Naive thymus-derived CD4-positive, alpha-beta T cell (primary cell): Measurements from ENCODE around the gene SLC22A14. TPM values are rescaled to one million over a fixed set of nuclear protein-coding genes. Genes with fewer than 3 reads are reported as not detected.

Experiments used
- ATAC-seq: fragments of 150-1000 bp; cut with Tn5 transposase; 2 replicates; pipeline ENCODE4 v1.10.0; 2021; ENCODE audit warnings: mild to moderate bottlenecking, moderate library complexity
- CTCF ChIA-PET: fragments of 350-600 bp; sonication (Branson Sonifier 250); formaldehyde crosslinking; loops from one replicate; lab custom pipeline; 2021; ENCODE audit warnings: antibody characterized with exemption; lab: Charles Lee
- POLR2A ChIA-PET: fragments of 350-600 bp; sonication (Branson Sonifier 250); formaldehyde crosslinking; loops from one replicate; lab custom pipeline; 2021; ENCODE audit warnings: antibody characterized with exemption, inconsistent platforms; lab: Charles Lee
- DNase-seq, 9 donors: peaks; one replicate each; pipeline versions ENCODE4 v3.0.0 to v3.0.0-alpha.2; 2020 to 2022; ENCODE audit warnings: mixed read lengths in 1 of 9
- H3K27ac ChIP-seq: one replicate; pipeline ENCODE4 v1.7.0; 2013; ENCODE audit warnings: mild to moderate bottlenecking, low read depth, low read length, moderate library complexity
- H3K27me3 ChIP-seq, 2 donors: one replicate each; pipeline ENCODE4 v1.7.0; 2013; ENCODE audit warnings: low read length in 2 of 2, mild to moderate bottlenecking in 2 of 2, moderate library complexity in 2 of 2; ENCODE audit not compliant: control insufficient read depth in 2 of 2, insufficient read depth in 2 of 2
- H3K36me3 ChIP-seq, 3 experiments: 1 replicate in 2 of 3; 2 replicates in 1 of 3; pipeline ENCODE4 v1.7.0; 2013; ENCODE audit warnings: low read length in 3 of 3, mild to moderate bottlenecking in 3 of 3, moderate library complexity in 1 of 3; ENCODE audit not compliant: insufficient read depth in 3 of 3, control insufficient read depth in 2 of 3
- H3K4me1 ChIP-seq, 2 donors: one replicate each; pipeline ENCODE4 v1.7.0; 2013; ENCODE audit warnings: low read length in 2 of 2, mild to moderate bottlenecking in 2 of 2, moderate library complexity in 1 of 2; ENCODE audit not compliant: control insufficient read depth in 2 of 2, insufficient read depth in 2 of 2
- H3K4me3 ChIP-seq: 2 replicates; pipeline ENCODE4 v1.7.0; 2013; ENCODE audit warnings: mild to moderate bottlenecking, low read length
- H3K9me3 ChIP-seq, 3 experiments: 1 replicate in 2 of 3; 2 replicates in 1 of 3; pipeline ENCODE4 v1.7.0; 2013; ENCODE audit warnings: low read length in 3 of 3; ENCODE audit not compliant: control insufficient read depth in 2 of 3
- H3K27ac Mint-ChIP-seq, 9 donors: one replicate each; pipeline ENCODE4 v1.8.0; 2020 to 2022; ENCODE audit warnings: mixed read lengths in 9 of 9, mild to moderate bottlenecking in 8 of 9, moderate library complexity in 5 of 9, inconsistent platforms in 2 of 9
- H3K27me3 Mint-ChIP-seq, 5 donors: one replicate each; pipeline ENCODE4 v1.8.0; 2021 to 2022; ENCODE audit warnings: mixed read lengths in 5 of 5, mild to moderate bottlenecking in 1 of 5
- H3K36me3 Mint-ChIP-seq, 5 donors: one replicate each; pipeline ENCODE4 v1.8.0; 2020 to 2022; ENCODE audit warnings: mixed read lengths in 5 of 5, mild to moderate bottlenecking in 3 of 5, inconsistent platforms in 1 of 5
- H3K4me1 Mint-ChIP-seq, 7 donors: one replicate each; pipeline ENCODE4 v1.8.0; 2020 to 2022; ENCODE audit warnings: mixed read lengths in 7 of 7, mild to moderate bottlenecking in 3 of 7, inconsistent platforms in 1 of 7
- H3K4me3 Mint-ChIP-seq, 10 donors: one replicate each; pipeline ENCODE4 v1.8.0; 2020 to 2022; ENCODE audit warnings: mild to moderate bottlenecking in 10 of 10, mixed read lengths in 10 of 10, moderate library complexity in 6 of 10, inconsistent platforms in 2 of 10
- H3K9me3 Mint-ChIP-seq, 11 donors: one replicate each; pipeline ENCODE4 v1.8.0; 2020 to 2022; ENCODE audit warnings: mixed read lengths in 11 of 11, mild to moderate bottlenecking in 4 of 11, inconsistent platforms in 1 of 11, moderate library complexity in 1 of 11
- intact Hi-C, 2 donors: fragments of 100-400 bp; cut with micrococcal nuclease; formaldehyde crosslinking; loops; one replicate each; pipeline ENCODE4 v1.15.1; 2023
- polyA plus RNA-seq, 2 donors: library from polyadenylated mRNA; unstranded; fragments of 300-500 nt; fragmentation: Illumina TruSeq; gene quantifications; one replicate each; pipeline ENCODE4 v1.2.3, GENCODE V29; 2021
- total RNA-seq, 6 experiments: library from RNA in 5 of 6; stranded (reverse) in 5 of 6; gene quantifications; 1 replicate in 5 of 6; 2 replicates in 1 of 6; pipeline ENCODE4 v1.2.3 and lab custom pipeline; 2021 to 2026

SLC22A14 gene
- total and polyA plus RNA-seq, 7 experiments from 2014 or later: 0.15 TPM; not detected in 6

DNA sequence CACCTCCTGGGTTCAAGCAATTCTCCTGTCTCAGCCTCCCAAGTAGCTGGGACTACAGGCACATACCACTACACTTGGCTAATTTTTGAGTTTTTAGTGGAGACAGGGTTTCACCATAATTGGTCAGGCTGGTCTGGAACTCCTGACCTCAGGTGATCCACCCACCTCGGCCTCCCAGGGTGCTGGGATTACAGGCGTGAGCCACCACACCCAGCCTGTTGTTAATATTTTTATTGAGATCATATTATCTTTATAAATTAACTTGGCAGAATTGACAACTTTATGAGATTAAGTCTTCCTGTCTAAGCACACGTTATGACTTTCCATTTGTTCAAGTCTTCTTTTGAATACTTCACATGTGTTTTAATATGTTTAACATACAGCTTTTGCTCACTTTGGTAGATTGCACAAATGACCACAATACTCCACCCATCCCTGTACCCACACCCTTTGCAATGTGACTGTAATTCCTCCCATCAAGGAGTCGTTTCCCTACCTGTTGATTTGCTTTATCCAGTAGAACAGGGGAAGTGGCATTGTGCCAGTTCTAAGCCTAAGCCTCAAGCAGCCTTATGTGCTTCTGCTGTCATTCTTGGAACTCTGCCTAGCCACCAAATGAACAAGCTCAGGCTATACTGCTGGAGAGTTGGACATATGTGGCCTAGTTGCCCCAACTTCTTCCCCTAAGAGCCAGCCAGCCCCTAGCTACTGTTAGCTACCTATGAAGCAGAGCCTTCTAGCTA lies 72.7 kb downstream of the SLC22A14 start:
- Mint-ChIP-seq H3K27me3 (no peaks in the 10 kb centered on the region), H3K4me1 (peaks cover 0 to 5% (median 0%) of the 10 kb centered on the region in 7 donors), H3K9me3 (peaks cover 0 to 4% (median 0%) of the 10 kb centered on the region in 11 donors), H3K27ac (no peak overlapping the region), H3K36me3 (peaks cover 0 to 13% (median 0%) of the 10 kb centered on the region in 5 donors), H3K4me3 (no peak overlapping the region)
- Histone ChIP-seq H3K36me3 (no peaks in the 10 kb centered on the region), H3K4me1 (no peaks in the 10 kb centered on the region), H3K27me3 (no peaks in the 10 kb centered on the region), H3K27ac (no peak overlapping the region), H3K9me3 (no peaks in the 10 kb centered on the region), H3K4me3 (no peak overlapping the region)
- intact Hi-C loops: no loop called here
- DNase-seq: no peak
- POLR2A ChIA-PET: no interaction called here
- no peak for ATAC-seq
- CTCF ChIA-PET: no interaction called here

DNA sequence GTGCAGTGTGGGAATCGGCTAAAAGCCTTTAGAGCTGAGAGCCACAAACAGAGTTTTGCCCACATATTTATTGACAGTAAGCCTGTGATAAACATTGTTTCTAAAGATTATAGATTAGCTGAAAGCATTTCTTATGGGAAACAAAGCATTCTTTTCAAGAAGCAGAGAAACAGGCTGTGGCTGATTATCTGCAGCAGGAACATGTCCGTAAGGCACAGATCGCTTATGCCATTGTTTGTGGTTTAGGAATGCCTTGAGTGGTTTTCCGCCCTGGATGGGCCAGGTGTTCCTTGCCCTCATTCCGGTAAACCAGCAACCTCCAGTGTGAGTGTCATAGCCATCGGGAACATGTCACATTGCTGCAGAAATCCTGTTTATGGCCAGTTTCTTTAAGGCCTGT lies 76.9 kb downstream of the SLC22A14 start:
- POLR2A ChIA-PET: no interaction called here

GRCh38 chr3:38360345-38360744 lies 78.3 kb downstream of the SLC22A14 start:
- Histone ChIP-seq H3K27me3 (no peaks in the 10 kb centered on the region), H3K4me1 (no peaks in the 10 kb centered on the region), H3K27ac (no peak overlapping the region), H3K36me3 (no peaks in the 10 kb centered on the region), H3K4me3 (no peak overlapping the region), H3K9me3 (no peaks in the 10 kb centered on the region)
- peaks cover 0 to 10% (median 7%) of the 10 kb centered on the region in 5 donors for H3K36me3 Mint-ChIP-seq
- CTCF ChIA-PET: no interaction called here
- H3K4me1 Mint-ChIP-seq: peaks cover 9 to 12% (median 10%) of the 10 kb centered on the region in 7 donors
- peaks cover 0 to 4% (median 0%) of the 10 kb centered on the region in 11 donors for H3K9me3 Mint-ChIP-seq
- H3K27me3 Mint-ChIP-seq: no peaks in the 10 kb centered on the region
- intact Hi-C loops: no loop called here
- ATAC-seq (no peak), DNase-seq (no peak)
- POLR2A ChIA-PET: interaction anchor here (1.1 kb wide), 1 partner anchor 129 kb away, joined by 3 read pairs; no protein-coding TSS in a partner anchor
- no peak overlapping the region for H3K27ac Mint-ChIP-seq
- no peak overlapping the region for H3K4me3 Mint-ChIP-seq

More for the DNA sequence above, 76.9 kb downstream of the SLC22A14 start:
- H3K27ac ChIP-seq: no peak overlapping the region
- Mint-ChIP-seq H3K27ac (no peak overlapping the region), H3K9me3 (peaks cover 0 to 4% (median 0%) of the 10 kb centered on the region in 11 donors), H3K27me3 (no peaks in the 10 kb centered on the region), H3K4me3 (no peak overlapping the region), H3K4me1 (peaks cover 0 to 7% (median 2%) of the 10 kb centered on the region in 7 donors), H3K36me3 (peaks cover 0 to 5% (median 4%) of the 10 kb centered on the region in 5 donors)
- no peaks in the 10 kb centered on the region for H3K9me3 ChIP-seq
- H3K36me3 ChIP-seq: no peaks in the 10 kb centered on the region
- CTCF ChIA-PET: interaction anchor here (0.7 kb wide), 1 partner anchor 13 kb away, joined by 3 read pairs; the partner anchor contains the start of gene XYLB
- DNase-seq (no peak), ATAC-seq (no peak)
- H3K4me1 ChIP-seq: no peaks in the 10 kb centered on the region
- intact Hi-C loops: no loop called here
- no peaks in the 10 kb centered on the region for H3K27me3 ChIP-seq
- H3K4me3 ChIP-seq: no peak overlapping the region

DNA sequence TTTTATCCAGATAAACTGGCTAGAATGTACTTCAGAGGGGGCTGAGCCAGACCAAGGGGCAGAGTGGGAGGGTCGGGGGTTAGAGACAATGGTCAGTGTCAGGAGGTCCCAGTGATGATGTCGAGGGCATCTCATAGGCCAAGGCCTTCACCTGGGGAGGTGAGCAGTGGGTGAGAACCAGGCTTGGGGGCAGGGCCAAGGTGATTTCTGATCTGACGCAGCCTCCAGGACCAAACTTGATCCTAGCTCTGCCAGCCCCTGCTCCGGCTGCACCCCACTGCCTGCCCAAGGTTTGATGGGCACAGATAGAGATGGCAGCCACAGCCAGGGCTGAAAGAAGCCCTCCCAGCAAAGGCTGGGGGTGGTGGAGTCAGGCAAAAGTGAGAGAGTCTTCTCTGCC lies 79.4 kb downstream of the SLC22A14 start:
- H3K4me1 Mint-ChIP-seq: peaks cover 9 to 12% (median 10%) of the 10 kb centered on the region in 7 donors
- Histone ChIP-seq H3K4me1 (no peaks in the 10 kb centered on the region), H3K27ac (no peak overlapping the region), H3K27me3 (no peaks in the 10 kb centered on the region), H3K4me3 (no peak overlapping the region), H3K9me3 (no peaks in the 10 kb centered on the region), H3K36me3 (no peaks in the 10 kb centered on the region)
- POLR2A ChIA-PET: no interaction called here
- ATAC-seq: no peak
- DNase-seq: no peak
- peaks cover 0 to 10% (median 7%) of the 10 kb centered on the region in 5 donors for H3K36me3 Mint-ChIP-seq
- intact Hi-C loops: no loop called here
- no peak overlapping the region for H3K4me3 Mint-ChIP-seq
- CTCF ChIA-PET: no interaction called here
- H3K27me3 Mint-ChIP-seq: no peaks in the 10 kb centered on the region
- H3K9me3 Mint-ChIP-seq: peaks cover 0 to 4% (median 0%) of the 10 kb centered on the region in 11 donors
- H3K27ac Mint-ChIP-seq: no peak overlapping the region

DNA sequence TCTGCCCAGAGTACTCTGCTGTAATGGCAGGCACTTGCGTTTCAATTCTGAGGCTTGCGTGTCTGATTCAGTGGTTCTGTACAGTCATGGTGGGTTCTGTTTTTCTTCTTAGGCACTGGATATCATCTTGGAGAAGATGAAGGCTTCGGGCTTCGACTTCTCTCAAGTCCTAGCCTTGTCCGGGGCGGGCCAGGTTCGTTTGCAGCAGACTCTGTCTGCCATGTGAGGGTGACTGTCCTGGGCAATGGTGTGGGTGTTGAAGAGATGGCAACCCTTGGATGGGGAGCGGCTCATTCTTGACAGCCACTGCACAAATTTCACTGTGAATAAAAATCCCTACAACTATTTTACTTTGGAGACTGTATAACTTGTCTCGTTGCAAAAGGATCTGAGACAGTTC lies 80.7 kb downstream of the SLC22A14 start:
- no peaks in the 10 kb centered on the region for H3K27me3 ChIP-seq
- H3K4me1 Mint-ChIP-seq: peaks cover 9 to 12% (median 10%) of the 10 kb centered on the region in 7 donors
- no peak overlapping the region for H3K27ac Mint-ChIP-seq
- H3K4me3 Mint-ChIP-seq: no peak overlapping the region
- H3K36me3 Mint-ChIP-seq: peaks cover 0 to 10% (median 9%) of the 10 kb centered on the region in 5 donors
- H3K27me3 Mint-ChIP-seq: no peaks in the 10 kb centered on the region
- H3K4me3 ChIP-seq: no peak overlapping the region
- POLR2A ChIA-PET: no interaction called here
- no peak overlapping the region for H3K27ac ChIP-seq
- DNase-seq (no peak), ATAC-seq (no peak)
- no peaks in the 10 kb centered on the region for H3K9me3 ChIP-seq
- no peaks in the 10 kb centered on the region for H3K36me3 ChIP-seq
- H3K9me3 Mint-ChIP-seq: peaks cover 0 to 4% (median 0%) of the 10 kb centered on the region in 11 donors
- no peaks in the 10 kb centered on the region for H3K4me1 ChIP-seq
- intact Hi-C loops: no loop called here
- CTCF ChIA-PET: no interaction called here

GRCh38 chr3:38364721-38365400 lies 82.8 kb downstream of the SLC22A14 start:
- Mint-ChIP-seq H3K27ac (peak overlapping the region in 1 of 9 donors; percentile 19), H3K4me1 (peaks cover 9 to 19% (median 12%) of the 10 kb centered on the region in 7 donors), H3K36me3 (peaks cover 0 to 21% (median 10%) of the 10 kb centered on the region in 5 donors), H3K27me3 (no peaks in the 10 kb centered on the region), H3K4me3 (no peak overlapping the region), H3K9me3 (peaks cover 0 to 6% (median 0%) of the 10 kb centered on the region in 11 donors)
- ChIA-PET CTCF (no interaction called here), POLR2A (no interaction called here)
- Histone ChIP-seq H3K27me3 (no peaks in the 10 kb centered on the region), H3K36me3 (no peaks in the 10 kb centered on the region), H3K4me3 (no peak overlapping the region), H3K27ac (no peak overlapping the region), H3K4me1 (no peaks in the 10 kb centered on the region), H3K9me3 (no peaks in the 10 kb centered on the region)
- DNase-seq (no peak), ATAC-seq (no peak)
- intact Hi-C loops: no loop called here
